NOMO-1 treated with DMSO at 0.1 percent for 48 hours (cell line): ENCODE data around the gene CD58.

Experiments used
- DNase-seq: peaks from one replicate; lab custom pipeline; 2025; ENCODE audit not compliant: unreplicated experiment; lab: John Stamatoyannopoulos, UW

CD58 gene

GRCh38 chr1:116511459-116512019 is 59.3 kb downstream of the CD58 start:
- no peak for DNase-seq

- DNase-seq: peak; percentile 20
Observed at GRCh38 chr1:116510361-116510760, 60.5 kb downstream of the CD58 start.

GRCh38 chr1:116508984-116509980 is 61.5 kb downstream of the CD58 start:
- peak; percentile 89 for DNase-seq

- no peak for DNase-seq
Observed at GRCh38 chr1:116508085-116508983, 62.5 kb downstream of the CD58 start.

- DNase-seq: no peak
Observed at GRCh38 chr1:116507631-116508030, 63.2 kb downstream of the CD58 start.

GRCh38 chr1:116506132-116507004 is 64.5 kb downstream of the CD58 start:
- DNase-seq: no peak

- DNase-seq: peak; percentile 92
Observed at GRCh38 chr1:116504308-116505156, 66.3 kb downstream of the CD58 start.

- peak; percentile 65 for DNase-seq
Observed at GRCh38 chr1:116503546-116504307, 67.1 kb downstream of the CD58 start.

- no peak for DNase-seq
Observed at GRCh38 chr1:116502671-116503314, 68.0 kb downstream of the CD58 start.

GRCh38 chr1:116501870-116502244 is 69.0 kb downstream of the CD58 start:
- DNase-seq: no peak

GRCh38 chr1:116501125-116501869 is 69.5 kb downstream of the CD58 start:
- DNase-seq: no peak

- peak; percentile 63 for DNase-seq
Observed at GRCh38 chr1:116498789-116499628, 71.8 kb downstream of the CD58 start.

GRCh38 chr1:116497656-116498055 is 73.2 kb downstream of the CD58 start:
- DNase-seq: no peak

- DNase-seq: no peak
Observed at GRCh38 chr1:116496898-116497297, 73.9 kb downstream of the CD58 start.

- peak; percentile 13 for DNase-seq
Observed at GRCh38 chr1:116496380-116496779, 74.4 kb downstream of the CD58 start.

- no peak for DNase-seq
Observed at GRCh38 chr1:116495535-116495934, 75.3 kb downstream of the CD58 start.

- no peak for DNase-seq
Observed at GRCh38 chr1:116494745-116495144, 76.1 kb downstream of the CD58 start.
